IMR-90 (cell line): Measurements from ENCODE around the gene IL22RA1. TPM values are rescaled to one million over a fixed set of nuclear protein-coding genes. Genes with fewer than 3 reads are reported as not detected.

Experiments used
- ATAC-seq: fragments of 200-7000 bp; cut with Tn5 transposase; 2 replicates; pipeline ENCODE4 v1.9.1; 2020; ENCODE audit warnings: low read depth, mild to moderate bottlenecking, moderate library complexity
- BruUV-seq: library from RNA; stranded (reverse); fragments of 400-500 nt; replicated peaks from 2 replicates; lab custom pipeline; 2021; lab: Mats Ljungman, UMichigan
- CTCF ChIA-PET: fragments of 300-600 bp; formaldehyde crosslinking; extraction: SDS; loops from one replicate; lab custom pipeline; 2021; ENCODE audit warnings: antibody characterized with exemption; lab: Yijun Ruan, JAX
- POLR2A ChIA-PET: fragments of 300-600 bp; sonication (Branson Sonifier 250); formaldehyde crosslinking; loops from one replicate; lab custom pipeline; 2022; ENCODE audit warnings: antibody characterized with exemption; ENCODE audit not compliant: unreplicated experiment; lab: Charles Lee
- DNase-seq: peaks from one replicate; pipeline ENCODE4 v3.0.0; 2013
- H2AFZ ChIP-seq: replicated peaks from 2 replicates; pipeline ENCODE3; 2013; ENCODE audit warnings: low read length, mild to moderate bottlenecking; ENCODE audit not compliant: poor library complexity
- H2AK5ac ChIP-seq: 2 replicates; pipeline ENCODE4 v1.6.1; 2013; ENCODE audit warnings: low read depth, low read length, inconsistent platforms
- H2AK9ac ChIP-seq: replicated peaks from 2 replicates; pipeline ENCODE3; 2013; ENCODE audit warnings: mild to moderate bottlenecking, low read depth, low read length, moderate library complexity; ENCODE audit not compliant: poor library complexity
- H2BK120ac ChIP-seq: 2 replicates; pipeline ENCODE4 v1.6.1; 2013; ENCODE audit warnings: low read depth, low read length, inconsistent platforms
- H2BK15ac ChIP-seq: 3 replicates; pipeline ENCODE4 v1.6.1; 2013; ENCODE audit warnings: low read depth, low read length, inconsistent platforms
- H2BK20ac ChIP-seq: 2 replicates; pipeline ENCODE4 v1.6.1; 2013; ENCODE audit warnings: low read depth, mild to moderate bottlenecking, inconsistent platforms, low read length, moderate library complexity
- H2BK5ac ChIP-seq: 2 replicates; pipeline ENCODE4 v1.6.1; 2013; ENCODE audit warnings: mild to moderate bottlenecking, low read depth, low read length, inconsistent platforms; ENCODE audit not compliant: poor library complexity, severe bottlenecking
- H3K14ac ChIP-seq: replicated peaks from 2 replicates; pipeline ENCODE4 v1.6.1; 2013; ENCODE audit warnings: low read depth, low read length, inconsistent platforms
- H3K18ac ChIP-seq: 2 replicates; pipeline ENCODE4 v1.6.1; 2013; ENCODE audit warnings: low read depth, low read length, control low read depth
- H3K23ac ChIP-seq: 2 replicates; pipeline ENCODE4 v1.6.1; 2013; ENCODE audit warnings: low read depth, low read length, inconsistent platforms
- H3K27ac ChIP-seq: 2 replicates; pipeline ENCODE4 v1.5.1; 2013; ENCODE audit warnings: mild to moderate bottlenecking, control low read depth, low read length; ENCODE audit not compliant: insufficient read depth
- H3K27me3 ChIP-seq: 2 replicates; pipeline ENCODE4 v1.6.1; 2013; ENCODE audit warnings: low read length; ENCODE audit not compliant: control insufficient read depth, insufficient read depth
- H3K36me3 ChIP-seq: 2 replicates; pipeline ENCODE4 v1.6.1; 2013; ENCODE audit warnings: low read length, mixed read lengths; ENCODE audit not compliant: control insufficient read depth, insufficient read depth
- H3K4ac ChIP-seq: 2 replicates; pipeline ENCODE4 v1.6.1; 2013; ENCODE audit warnings: low read depth, low read length, inconsistent platforms
- H3K4me1 ChIP-seq: 2 replicates; pipeline ENCODE4 v1.6.1; 2013; ENCODE audit warnings: low read length, mixed read lengths; ENCODE audit not compliant: control insufficient read depth, insufficient read depth
- H3K4me2 ChIP-seq: 2 replicates; pipeline ENCODE4 v1.6.1; 2013; ENCODE audit warnings: low read depth, mild to moderate bottlenecking, control low read depth, low read length, moderate library complexity
- H3K4me3 ChIP-seq: 2 replicates; pipeline ENCODE4 v1.5.1; 2013; ENCODE audit warnings: low read depth, mild to moderate bottlenecking, control low read depth, low read length, moderate library complexity; ENCODE audit not compliant: insufficient read depth
- H3K56ac ChIP-seq: 2 replicates; pipeline ENCODE4 v1.6.1; 2013; ENCODE audit warnings: low read length, inconsistent platforms; ENCODE audit not compliant: insufficient read depth; ENCODE audit errors: extremely low read depth
- H3K79me1 ChIP-seq, 2 experiments: 2 replicates each; pipeline ENCODE4 v1.6.1; 2013; ENCODE audit warnings: low read length in 2 of 2, inconsistent platforms in 1 of 2, low read depth in 1 of 2
- H3K9ac ChIP-seq: 2 replicates; pipeline ENCODE4 v1.6.1; 2013; ENCODE audit warnings: low read depth, low read length, control low read depth
- H3K9me1 ChIP-seq: 2 replicates; pipeline ENCODE4 v1.6.1; 2013; ENCODE audit warnings: low read length, inconsistent platforms; ENCODE audit not compliant: insufficient read depth
- H3K9me3 ChIP-seq: 2 replicates; pipeline ENCODE4 v1.6.1; 2013; ENCODE audit warnings: low read length; ENCODE audit not compliant: control insufficient read depth, insufficient read depth
- H4K20me1 ChIP-seq: 2 replicates; pipeline ENCODE4 v1.6.1; 2013; ENCODE audit warnings: low read length, inconsistent platforms; ENCODE audit not compliant: insufficient read depth
- H4K5ac ChIP-seq: 2 replicates; pipeline ENCODE4 v1.6.1; 2013; ENCODE audit warnings: mild to moderate bottlenecking, low read depth, low read length, control low read depth
- H4K8ac ChIP-seq, 2 experiments: 2 replicates each; pipeline ENCODE4 v1.6.1; 2013; ENCODE audit warnings: low read depth in 2 of 2, low read length in 2 of 2, control low read depth in 1 of 2, inconsistent platforms in 1 of 2
- H4K91ac ChIP-seq: 2 replicates; pipeline ENCODE4 v1.6.1; 2013; ENCODE audit warnings: low read depth, low read length, inconsistent platforms; ENCODE audit not compliant: insufficient read depth
- BHLHE40 ChIP-seq: fragments of 150-350 bp; IDR thresholded peaks from 2 replicates; pipeline ENCODE4 v1.6.1; 2016; ENCODE audit warnings: mild to moderate bottlenecking, low read depth, low read length
- CEBPB ChIP-seq: IDR thresholded peaks from 2 replicates; pipeline ENCODE4 v1.6.1; 2012; ENCODE audit warnings: low read depth, low read length, improper control_type of control experiment
- CHD1 ChIP-seq: IDR thresholded peaks from 2 replicates; pipeline ENCODE4 v1.6.1; 2012; ENCODE audit warnings: low read depth, low read length, improper control_type of control experiment
- CTCF ChIP-seq: conservative IDR thresholded peaks from 2 replicates; pipeline ENCODE4 v1.5.1; 2012; ENCODE audit warnings: mild to moderate bottlenecking, low read depth, low read length, improper control_type of control experiment
- ELK1 ChIP-seq: fragments of 150-350 bp; IDR thresholded peaks from 2 replicates; pipeline ENCODE4 v1.6.1; 2016; ENCODE audit warnings: low read depth, mild to moderate bottlenecking, low read length, moderate library complexity, borderline replicate concordance
- FOS ChIP-seq: fragments of 150-350 bp; IDR thresholded peaks from 2 replicates; pipeline ENCODE4 v1.6.1; 2016; ENCODE audit warnings: low read depth, low read length
- MAFK ChIP-seq: IDR thresholded peaks from 2 replicates; pipeline ENCODE4 v1.6.1; 2012; ENCODE audit warnings: low read depth, low read length, improper control_type of control experiment
- MAZ ChIP-seq: IDR thresholded peaks from 2 replicates; pipeline ENCODE4 v1.6.1; 2012; ENCODE audit warnings: low read depth, mild to moderate bottlenecking, low read length, improper control_type of control experiment, moderate library complexity, borderline replicate concordance
- MXI1 ChIP-seq: IDR thresholded peaks from 2 replicates; pipeline ENCODE4 v1.6.1; 2012; ENCODE audit warnings: low read depth, mild to moderate bottlenecking, low read length, moderate library complexity, borderline replicate concordance
- NFE2L2 ChIP-seq: fragments of 150-350 bp; IDR thresholded peaks from 2 replicates; pipeline ENCODE4 v1.6.1; 2016; ENCODE audit warnings: low read depth, mild to moderate bottlenecking, low read length
- POLR2A ChIP-seq: IDR thresholded peaks from 2 replicates; pipeline ENCODE4 v1.6.1; 2012; ENCODE audit warnings: mild to moderate bottlenecking, low read depth, low read length
- RAD21 ChIP-seq: IDR thresholded peaks from 2 replicates; pipeline ENCODE4 v1.6.1; 2012; ENCODE audit warnings: low read length, improper control_type of control experiment
- RCOR1 ChIP-seq: IDR thresholded peaks from 2 replicates; pipeline ENCODE4 v1.6.1; 2012; ENCODE audit warnings: mild to moderate bottlenecking, low read length, improper control_type of control experiment; ENCODE audit not compliant: insufficient replicate concordance
- SMC3 ChIP-seq: fragments of 150-350 bp; IDR thresholded peaks from 2 replicates; pipeline ENCODE4 v1.6.1; 2016; ENCODE audit warnings: low read depth, mild to moderate bottlenecking, antibody characterized with exemption, low read length, moderate library complexity
- USF2 ChIP-seq: fragments of 150-350 bp; IDR thresholded peaks from 2 replicates; pipeline ENCODE4 v1.6.1; 2017; ENCODE audit warnings: mild to moderate bottlenecking, antibody characterized with exemption, low read length, low read depth
- WGBS, 2 experiments: methylation state at CpG; one replicate each; pipeline versions ENCODE4 v1.1.5 to v1.1.7; 2013; ENCODE audit warnings: missing lambda C conversion rate in 2 of 2; ENCODE audit not compliant: insufficient read length in 1 of 2; ENCODE audit errors: extremely low coverage in 2 of 2; 5-methylcytosine and 5-hydroxymethylcytosine counted together
- dilution Hi-C: fragments of 300-500 bp; cut with HindIII; formaldehyde crosslinking; loops from one replicate; pipeline ENCODE4 v1.14.3; 2018; ENCODE audit warnings: low sequenced_read_pairs; ENCODE audit not compliant: unreplicated experiment
- in situ Hi-C: fragments of 300-500 bp; cut with MboI; formaldehyde crosslinking; loops from 3 replicates; pipeline ENCODE4 v1.14.3; 2019; ENCODE audit warnings: low sequenced_read_pairs, inconsistent platforms, mixed read lengths
- intact Hi-C: fragments of 100-400 bp; cut with micrococcal nuclease; formaldehyde crosslinking; loops from 2 replicates; pipeline ENCODE4 v1.10.0; 2022
- polyA plus RNA-seq, 3 experiments: library from polyadenylated mRNA; depleted of rRNA; stranded (reverse); fragments of >200 nt; gene quantifications; 2 replicates each; pipeline ENCODE4 v1.2.3, GENCODE V29; 2012; ENCODE audit warnings: low replicate concordance in 1 of 3
- total RNA-seq: library from RNA; depleted of rRNA; stranded (reverse); fragments of >200 nt; gene quantifications from 2 replicates; pipeline ENCODE4 v1.2.3, GENCODE V29; 2012

Gene IL22RA1
- total and polyA plus RNA-seq, 2 of the 4 experiments (the other 2 are of a cell fraction): not detected

GRCh38 chr1:24121406-24121805, 21.5 kb downstream of the IL22RA1 start:
- H2BK120ac ChIP-seq: no peak overlapping the region
- CTCF ChIA-PET: no interaction called here
- no peaks in the 10 kb centered on the region for H3K9me1 ChIP-seq
- DNase-seq: no peak
- dilution Hi-C loops (no loop called here), in situ Hi-C loops (no loop called here), intact Hi-C loops (no loop called here)
- H3K79me1 ChIP-seq: no peaks in the 10 kb centered on the region
- no peak overlapping the region for H4K5ac ChIP-seq
- no peak overlapping the region for H3K18ac ChIP-seq
- POLR2A ChIA-PET: no interaction called here
- no peak overlapping the region for H2BK20ac ChIP-seq
- H3K9ac ChIP-seq: no peak overlapping the region
- ATAC-seq: no peak
- peaks cover 48% of the 10 kb centered on the region for H3K27me3 ChIP-seq
- H4K91ac ChIP-seq: no peak overlapping the region
- 53% methylated on average over 3 of the region's 14 CpGs; no CpG with 5 or more reads in 1 of the 2 experiments for WGBS, 2 experiments
- no peak overlapping the region for H3K23ac ChIP-seq
- BruUV-seq: no TSS peak
- no peak for TF ChIP-seq SMC3
- TF ChIP-seq CEBPB: no peak
- TF ChIP-seq RCOR1: no peak
- TF ChIP-seq USF2: no peak
- no peak for TF ChIP-seq MAZ
- no peak for TF ChIP-seq POLR2A
- TF ChIP-seq MXI1: no peak
- TF ChIP-seq ELK1: no peak
- TF ChIP-seq CTCF: no peak
- no peak for TF ChIP-seq CHD1
- no peak for TF ChIP-seq NFE2L2
- TF ChIP-seq MAFK: no peak
- no peak for TF ChIP-seq BHLHE40
- no peak for TF ChIP-seq FOS
- no peak for TF ChIP-seq RAD21
- no peak overlapping the region for H4K8ac ChIP-seq
- H2AK9ac ChIP-seq: no peak overlapping the region
- H3K14ac ChIP-seq: no peak overlapping the region
- no peak overlapping the region for H3K27ac ChIP-seq
- no peaks in the 10 kb centered on the region for H3K9me3 ChIP-seq
- no peak overlapping the region for H2BK15ac ChIP-seq
- no peak overlapping the region for H3K4ac ChIP-seq
- no peaks in the 10 kb centered on the region for H3K36me3 ChIP-seq
- no peak overlapping the region for H3K4me3 ChIP-seq
- no peak overlapping the region for H2AFZ ChIP-seq
- no peak overlapping the region for H3K4me2 ChIP-seq
- no peak overlapping the region for H2AK5ac ChIP-seq
- H2BK5ac ChIP-seq: no peak overlapping the region
- H4K20me1 ChIP-seq: no peaks in the 10 kb centered on the region
- no peak overlapping the region for H3K56ac ChIP-seq
- peaks cover 2% of the 10 kb centered on the region; the same call in 1 of the 2 replicates for H3K4me1 ChIP-seq
